Mucosa of descending colon (tissue), 3 donors: ENCODE results near the gene GALNT11. TPM values are rescaled to one million over a fixed set of nuclear protein-coding genes. Genes with fewer than 3 reads are reported as not detected.

Experiments used
- ATAC-seq: fragments of 200-7000 bp; cut with Tn5 transposase; one replicate; pipeline ENCODE4 v1.9.1; 2020; ENCODE audit warnings: mild to moderate bottlenecking, moderate library complexity
- DNase-seq, 3 donors: peaks; one replicate each; pipeline ENCODE4 v3.0.0-alpha.2; 2020
- H3K36me3 ChIP-seq: fragments of 200-600 bp; one replicate; pipeline ENCODE4 v1.8.0; 2021; ENCODE audit warnings: low read depth, mild to moderate bottlenecking
- H3K4me1 ChIP-seq: fragments of 200-600 bp; one replicate; pipeline ENCODE4 v1.8.0; 2021; ENCODE audit warnings: low read depth, mild to moderate bottlenecking
- H3K4me3 ChIP-seq: fragments of 200-600 bp; one replicate; pipeline ENCODE4 v1.8.0; 2021; ENCODE audit warnings: mild to moderate bottlenecking
- H3K9me3 ChIP-seq: fragments of 200-600 bp; one replicate; pipeline ENCODE4 v1.8.0; 2021; ENCODE audit warnings: mild to moderate bottlenecking
- CTCF ChIP-seq: fragments of 200-600 bp; IDR thresholded peaks from one replicate; pipeline ENCODE4 v1.8.0; 2022; ENCODE audit warnings: antibody characterized with exemption, mild to moderate bottlenecking
- intact Hi-C, 2 donors: fragments of 100-400 bp; cut with DNase I in 1 of 2; cut with micrococcal nuclease in 1 of 2; formaldehyde crosslinking; loops; one replicate each; pipeline versions ENCODE4 v1.11.0 to v1.11.1; 2022; cut with DNase I, micrococcal nuclease
- total RNA-seq, 3 donors: library from RNA; stranded (reverse); fragmentation: NEBNext Ultra II Directional in 2 of 3; extraction: Animal tissue kit (Norgen Biotek cat#: 25700) in 2 of 3; gene quantifications; one replicate each; pipeline versions ENCODE4 v1.2.1 to v1.2.4, GENCODE V29; 2021 to 2023
- donor health status: DM: no; HTN: no; CAD: no; lungs with moderate emphysema.
- donor health status: DM: no; HTN: no; CAD: no.
- donor health status: DM: no; HTN: yes; CAD: no.

GALNT11 gene
- total RNA-seq, 3 donors from 2014 or later: 16.2 to 29.3 (median 21.9) TPM

GRCh38 chr7:151987748-151988529 lies 37.5 kb upstream of the GALNT11 start:
- Histone ChIP-seq H3K4me1 (no peaks in the 10 kb centered on the region), H3K4me3 (no peak overlapping the region), H3K9me3 (no peaks in the 10 kb centered on the region), H3K36me3 (no peaks in the 10 kb centered on the region)
- no peak for TF ChIP-seq CTCF
- intact Hi-C loops: no loop called here
- DNase-seq (no peak), ATAC-seq (no peak)

GRCh38 chr7:151992375-151992774 lies 33.1 kb upstream of the GALNT11 start:
- intact Hi-C loops: no loop called here
- peak; percentile 85 for ATAC-seq
- Histone ChIP-seq H3K4me3 (no peak overlapping the region), H3K9me3 (no peaks in the 10 kb centered on the region), H3K4me1 (no peaks in the 10 kb centered on the region), H3K36me3 (no peaks in the 10 kb centered on the region)
- no peak for TF ChIP-seq CTCF
- DNase-seq: peak; percentile 46 to 56 (median 54)

- intact Hi-C loops: no loop called here
- ATAC-seq (no peak), DNase-seq (no peak)
- Histone ChIP-seq H3K36me3 (no peaks in the 10 kb centered on the region), H3K9me3 (no peaks in the 10 kb centered on the region), H3K4me3 (no peak overlapping the region), H3K4me1 (no peaks in the 10 kb centered on the region)
- TF ChIP-seq CTCF: no peak
Observed at GRCh38 chr7:151993977-151994676, 31.3 kb upstream of the GALNT11 start.

GRCh38 chr7:151999424-152000090 lies 25.9 kb upstream of the GALNT11 start:
- DNase-seq (no peak), ATAC-seq (no peak)
- H3K36me3 ChIP-seq: no peaks in the 10 kb centered on the region
- H3K4me1 ChIP-seq: no peaks in the 10 kb centered on the region
- no peak overlapping the region for H3K4me3 ChIP-seq
- H3K9me3 ChIP-seq: no peaks in the 10 kb centered on the region
- TF ChIP-seq CTCF: no peak
- intact Hi-C loops: no loop called here

- DNase-seq (no peak), ATAC-seq (no peak)
- intact Hi-C loops: no loop called here
Observed at GRCh38 chr7:152000191-152000590, 25.3 kb upstream of the GALNT11 start.

More at GRCh38 chr7:152000191-152000590, 25.3 kb upstream of the GALNT11 start:
- no peak overlapping the region for H3K4me3 ChIP-seq
- no peaks in the 10 kb centered on the region for H3K4me1 ChIP-seq
- no peaks in the 10 kb centered on the region for H3K9me3 ChIP-seq
- H3K36me3 ChIP-seq: no peaks in the 10 kb centered on the region
- no peak for TF ChIP-seq CTCF
